GM19455 (cell line): ENCODE measurements around the gene ZSCAN1.

Experiments
- ATAC-seq: cut with Tn5 transposase; IDR thresholded peaks from one replicate; pipeline ENCODE4 v1.9.1; 2021; ENCODE audit not compliant: unreplicated experiment

ZSCAN1 gene

DNA sequence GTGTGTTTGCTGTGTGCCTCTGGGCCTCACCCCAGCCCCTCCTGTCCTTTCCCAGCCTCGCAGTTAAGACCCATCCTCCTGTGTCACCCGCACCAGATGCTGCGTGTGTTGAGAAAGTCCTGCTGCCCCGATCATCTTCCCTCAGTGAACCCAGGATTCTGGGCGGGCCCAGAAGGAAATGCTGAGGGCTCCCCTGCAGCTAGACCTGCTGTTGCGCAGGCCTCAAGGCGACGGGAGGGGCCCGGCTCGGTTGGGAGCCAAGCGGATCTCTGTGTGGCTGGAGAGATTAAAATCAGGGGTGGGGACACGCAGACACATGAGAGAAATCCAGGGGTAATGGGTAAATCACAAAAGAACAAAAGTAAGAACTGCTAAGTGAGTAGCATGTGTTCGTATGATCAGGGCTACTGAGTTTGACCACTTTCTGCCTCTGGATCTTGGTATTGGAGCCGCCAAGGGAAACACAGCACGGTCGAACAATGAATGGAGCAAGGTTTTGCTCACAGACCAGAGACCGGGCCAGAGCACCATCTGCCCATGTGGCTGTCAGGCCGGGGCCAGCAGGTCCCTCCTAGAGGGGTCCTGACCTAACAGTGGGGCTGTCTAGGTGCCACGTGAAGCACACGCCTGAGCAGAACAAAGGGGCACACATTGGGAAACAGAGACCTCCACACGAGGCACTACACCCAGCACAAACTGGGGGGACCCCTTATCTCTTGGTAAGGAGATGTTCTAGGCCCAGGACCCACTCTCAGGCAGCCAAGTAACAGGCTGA is 7.1 kb downstream of the ZSCAN1 start:
- no peak for ATAC-seq

GRCh38 chr19:58042495-58043340 is 8.9 kb downstream of the ZSCAN1 start:
- no peak for ATAC-seq

DNA sequence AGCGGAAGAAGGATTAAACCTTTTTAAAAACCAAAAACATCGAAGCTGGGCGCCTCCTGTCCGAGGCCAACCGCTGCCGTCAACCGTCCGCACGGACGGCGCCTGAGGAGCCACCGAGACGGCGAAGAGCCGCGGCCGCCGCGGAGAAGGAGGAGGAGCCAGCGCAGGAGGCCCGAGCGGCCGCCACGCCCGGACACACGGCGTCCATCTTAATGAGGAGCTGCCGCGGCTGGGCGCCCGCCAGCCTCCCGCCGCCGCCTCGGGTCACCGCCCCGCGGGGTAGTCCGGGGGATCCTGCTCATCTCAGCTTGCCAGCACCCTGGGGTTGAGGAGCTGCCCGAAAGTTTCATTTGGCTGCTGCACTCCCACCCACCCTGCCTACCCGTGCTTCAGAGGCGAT is 10.6 kb downstream of the ZSCAN1 start:
- ATAC-seq: no peak

GRCh38 chr19:58044886-58045285 is 11.1 kb downstream of the ZSCAN1 start:
- ATAC-seq: no peak

GRCh38 chr19:58045411-58046050 is 11.7 kb downstream of the ZSCAN1 start:
- no peak for ATAC-seq

- no peak for ATAC-seq
Observed at GRCh38 chr19:58046856-58047255, 13.0 kb downstream of the ZSCAN1 start.

- no peak for ATAC-seq
Observed at GRCh38 chr19:58047672-58048071, 13.8 kb downstream of the ZSCAN1 start.

DNA sequence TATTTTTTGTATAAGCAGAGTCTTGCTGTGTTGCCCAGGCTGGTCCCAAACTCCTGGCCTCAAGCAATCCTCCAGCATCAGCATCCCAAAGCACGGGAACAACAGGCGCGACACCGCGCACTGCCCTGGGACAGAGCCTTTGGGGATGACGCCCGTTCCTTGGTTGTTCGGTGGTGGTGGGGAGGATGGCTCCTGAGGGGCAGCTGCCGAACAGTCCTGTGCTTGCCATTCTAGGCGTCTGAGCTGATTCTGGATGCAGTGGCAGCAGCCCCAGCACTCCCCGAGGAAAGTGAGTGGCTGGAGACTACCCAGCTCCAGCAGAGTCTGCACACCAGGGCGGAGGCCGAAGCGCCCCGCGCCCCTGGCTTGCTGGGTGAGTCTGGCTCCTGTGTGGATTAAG is 18.4 kb downstream of the ZSCAN1 start:
- ATAC-seq: no peak

GRCh38 chr19:58053480-58054156 is 19.8 kb downstream of the ZSCAN1 start:
- ATAC-seq: no peak

- ATAC-seq: no peak
Observed at GRCh38 chr19:58054901-58055874, 21.4 kb downstream of the ZSCAN1 start.

DNA sequence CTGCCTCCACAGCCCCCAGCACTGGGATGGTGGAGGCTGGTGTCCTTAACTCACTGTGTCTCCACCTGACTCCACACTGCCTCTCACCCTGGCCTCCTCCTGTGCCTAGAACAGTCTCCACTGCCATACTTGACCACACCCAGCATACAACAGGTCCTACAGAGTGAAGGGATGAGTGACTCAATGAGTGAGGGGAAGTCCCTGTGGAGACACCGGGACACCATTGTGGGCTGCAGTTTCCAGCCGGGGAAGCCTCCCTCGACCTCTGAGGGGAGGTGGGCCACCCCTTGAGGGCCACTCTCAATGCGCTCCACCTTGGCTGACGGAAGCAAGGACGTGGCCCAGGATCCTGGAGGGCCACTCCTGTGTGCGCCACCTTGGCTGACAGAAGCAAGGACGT is 22.4 kb downstream of the ZSCAN1 start:
- ATAC-seq: no peak

DNA sequence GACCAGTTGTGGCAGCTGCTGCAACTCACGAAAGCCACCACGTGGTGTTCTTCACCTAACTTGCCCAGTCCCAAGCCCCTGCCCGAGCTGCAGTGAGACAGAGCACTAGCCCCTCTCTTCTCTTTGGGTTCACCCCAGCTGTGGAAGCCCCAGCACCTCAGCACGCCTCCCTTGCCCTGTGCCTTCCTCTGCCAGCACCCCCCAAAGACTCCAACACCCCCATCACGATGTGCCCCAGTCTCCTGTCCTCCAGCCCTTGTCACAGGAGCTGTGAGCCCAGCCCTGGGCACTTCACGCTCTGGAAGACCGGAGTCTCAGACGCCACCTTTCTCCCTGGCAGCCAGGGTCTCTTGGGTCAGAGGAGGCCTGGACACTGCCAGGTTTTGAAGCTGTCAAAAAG is 23.0 kb downstream of the ZSCAN1 start:
- ATAC-seq: no peak

DNA sequence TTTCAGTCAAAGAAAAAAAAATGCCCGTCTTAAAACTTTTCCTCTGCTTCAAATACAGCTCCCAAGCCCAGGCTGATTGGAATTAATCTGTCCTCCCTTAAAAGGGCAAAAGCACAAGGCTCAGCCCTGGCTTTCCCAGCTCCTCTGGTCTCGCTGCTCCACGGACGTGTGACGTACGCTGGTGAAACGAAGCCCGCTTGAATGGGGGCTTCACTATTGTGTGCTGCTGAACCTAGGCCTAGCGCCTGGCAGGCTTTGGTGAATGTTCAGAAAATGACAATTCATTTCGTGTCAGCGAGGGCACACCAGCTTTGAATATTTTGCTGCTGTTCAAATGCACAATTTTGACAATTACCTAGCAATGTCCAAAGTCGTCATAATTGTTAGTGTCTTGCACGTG is 24.6 kb downstream of the ZSCAN1 start:
- ATAC-seq: no peak

DNA sequence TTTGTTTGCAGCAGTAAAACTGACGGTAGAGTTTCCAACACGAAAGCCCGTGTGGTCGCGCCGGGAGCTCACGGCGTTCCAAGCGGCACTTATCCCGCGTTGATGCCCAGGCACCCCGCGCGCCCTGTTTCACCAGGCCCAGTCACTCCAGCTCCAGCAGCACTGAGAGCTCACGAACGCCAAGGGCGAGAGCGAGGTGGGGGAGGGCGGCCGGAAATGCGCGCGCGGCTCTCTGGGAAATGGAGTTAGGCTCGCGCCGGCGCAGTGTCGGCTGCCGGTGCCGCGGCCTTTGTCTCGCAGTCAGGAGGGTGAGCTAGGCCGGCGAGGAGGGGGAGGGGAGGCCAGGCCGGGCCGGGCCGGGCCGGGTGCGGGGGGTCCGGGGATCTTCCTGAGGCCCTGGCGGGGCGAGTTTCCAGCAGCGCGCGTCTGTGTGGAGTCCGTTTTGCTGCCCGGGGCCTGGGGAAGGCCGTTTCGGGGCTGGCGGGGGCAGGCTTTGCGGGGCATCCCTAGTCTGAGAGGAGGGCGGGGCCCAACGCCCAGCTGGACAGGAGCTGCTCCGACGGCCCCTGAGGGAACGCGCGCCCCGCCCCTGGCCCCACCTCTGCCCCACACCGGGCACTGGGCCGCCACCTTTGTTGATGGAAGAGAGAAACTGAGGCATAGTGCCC is 25.3 kb downstream of the ZSCAN1 start, which contains the start of gene ZNF135:
TSS of gene ZNF135 (plus strand) at position 280 of the 668 bp plus-strand sequence. CDS start 721 bp downstream, outside the sequence.
- no peak for ATAC-seq

DNA sequence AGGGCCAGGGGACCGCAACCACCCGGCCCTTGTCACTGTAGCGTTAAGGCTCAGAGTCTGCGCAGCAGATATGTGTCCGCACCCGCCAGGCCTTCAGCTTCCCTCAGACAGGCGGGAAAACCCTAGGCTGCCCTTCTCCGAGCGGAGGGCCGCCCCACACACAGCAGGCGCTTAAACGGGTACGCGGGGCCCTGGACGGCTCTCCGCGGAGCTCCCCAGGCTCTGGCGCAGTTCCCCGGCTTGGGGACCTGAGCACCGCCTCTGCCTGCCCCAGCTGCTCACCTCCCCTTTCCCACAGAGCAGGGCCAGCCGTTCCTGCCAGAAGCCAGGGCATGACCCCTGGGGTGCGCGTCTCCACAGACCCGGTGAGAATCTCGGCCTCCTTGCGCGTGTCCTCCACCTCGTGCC is 25.9 kb downstream of the ZSCAN1 start:
- ATAC-seq: no peak

GRCh38 chr19:58060231-58060630 is 26.4 kb downstream of the ZSCAN1 start:
- no peak for ATAC-seq

GRCh38 chr19:58063712-58064111 is 29.9 kb downstream of the ZSCAN1 start:
- ATAC-seq: no peak

GRCh38 chr19:58067240-58067912 is 33.6 kb downstream of the ZSCAN1 start:
- no peak for ATAC-seq

GRCh38 chr19:58079792-58080191 is 46.0 kb downstream of the ZSCAN1 start:
- no peak for ATAC-seq
